ENCODE results near the gene KHNYN. TPM values are rescaled to one million over a fixed set of nuclear protein-coding genes. Genes with fewer than 3 reads are reported as not detected.
A peak's percentile ranks its signal among the peaks of the same experiment; 100 is the strongest.
"Not testable (repeated sequence)": the region's sequence is repeated elsewhere in the genome, so short reads cannot be mapped to it uniquely, and the experiment has no call there.

The KHNYN gene
- total and polyA plus RNA-seq, 2 experiments from 2014 or later: 35.7 to 90.7 TPM

- Histone ChIP-seq H3K4me1 (ENCODE audit: low read depth) (no peaks in the 10 kb centered on the region), H3K27me3 (no peaks in the 10 kb centered on the region), H3K36me3 (no peaks in the 10 kb centered on the region), H3K27ac (no peak overlapping the region), H3K9me3 (ENCODE audit: low read depth) (no peaks in the 10 kb centered on the region), H3K4me3 (no peak overlapping the region)
- DNase-seq (ENCODE audit: low read depth in 1 of 2, low spot score in 1 of 2): no peak
- no peak for TF ChIP-seq CTCF (IDR thresholded peaks at IDR 0.05; ENCODE audit: low read depth, low read length)
Measured at GRCh38 chr14:24465805-24466204, 36.1 kb downstream of the KHNYN start.

- not testable (repeated sequence) for H3K9me3 ChIP-seq (ENCODE audit: low read depth); H3K4me3 ChIP-seq; H3K27ac ChIP-seq; H3K27me3 ChIP-seq; H3K4me1 ChIP-seq (ENCODE audit: low read depth); DNase-seq (ENCODE audit: low read depth in 1 of 2, low spot score in 1 of 2); H3K36me3 ChIP-seq
Measured at GRCh38 chr14:24470450-24470849, 40.7 kb downstream of the KHNYN start.

GRCh38 chr14:24473211-24473610, 43.5 kb downstream of the KHNYN start:
- H3K27me3 ChIP-seq: no peaks in the 10 kb centered on the region
- H3K4me1 ChIP-seq (ENCODE audit: low read depth): no peaks in the 10 kb centered on the region
- no peak for DNase-seq (ENCODE audit: low read depth in 1 of 2, low spot score in 1 of 2)
- TF ChIP-seq CTCF (IDR thresholded peaks at IDR 0.05; ENCODE audit: low read depth, low read length): no peak
- H3K9me3 ChIP-seq (ENCODE audit: low read depth): no peaks in the 10 kb centered on the region
- no peak overlapping the region for H3K27ac ChIP-seq
- no peaks in the 10 kb centered on the region for H3K36me3 ChIP-seq
- H3K4me3 ChIP-seq: no peak overlapping the region

DNA sequence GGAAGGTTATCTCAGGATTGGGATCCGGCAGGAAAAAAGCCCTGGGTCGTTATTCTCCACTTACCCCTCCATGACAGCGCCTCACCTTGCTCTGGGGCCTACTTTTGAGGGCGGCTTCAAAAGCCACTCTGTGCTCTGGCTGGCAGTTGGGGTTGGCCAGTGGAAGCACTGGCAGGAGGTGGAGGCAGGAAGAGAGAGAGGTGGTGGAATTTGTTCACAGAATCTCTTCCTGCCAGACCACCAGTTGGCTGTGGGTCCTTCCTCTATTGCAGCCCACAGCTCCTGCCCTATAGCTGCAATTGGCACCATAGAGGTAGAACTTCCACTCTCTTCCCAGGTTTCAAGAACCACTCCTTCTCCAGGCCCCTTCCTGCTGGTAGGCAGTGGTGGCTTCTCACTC, 45.5 kb downstream of the KHNYN start:
- Histone ChIP-seq H3K4me3 (no peak overlapping the region), H3K4me1 (ENCODE audit: low read depth) (no peaks in the 10 kb centered on the region), H3K27ac (no peak overlapping the region), H3K36me3 (no peaks in the 10 kb centered on the region), H3K9me3 (ENCODE audit: low read depth) (no peaks in the 10 kb centered on the region), H3K27me3 (no peaks in the 10 kb centered on the region)
- no peak for TF ChIP-seq CTCF (IDR thresholded peaks at IDR 0.05; ENCODE audit: low read depth, low read length)
- DNase-seq (ENCODE audit: low read depth in 1 of 2, low spot score in 1 of 2): no peak

GRCh38 chr14:24479999-24480398, 50.2 kb downstream of the KHNYN start:
- H3K4me3 ChIP-seq; H3K4me1 ChIP-seq (ENCODE audit: low read depth); H3K27ac ChIP-seq; DNase-seq (ENCODE audit: low read depth in 1 of 2, low spot score in 1 of 2); H3K27me3 ChIP-seq; H3K9me3 ChIP-seq (ENCODE audit: low read depth); H3K36me3 ChIP-seq: not testable (repeated sequence)

DNA sequence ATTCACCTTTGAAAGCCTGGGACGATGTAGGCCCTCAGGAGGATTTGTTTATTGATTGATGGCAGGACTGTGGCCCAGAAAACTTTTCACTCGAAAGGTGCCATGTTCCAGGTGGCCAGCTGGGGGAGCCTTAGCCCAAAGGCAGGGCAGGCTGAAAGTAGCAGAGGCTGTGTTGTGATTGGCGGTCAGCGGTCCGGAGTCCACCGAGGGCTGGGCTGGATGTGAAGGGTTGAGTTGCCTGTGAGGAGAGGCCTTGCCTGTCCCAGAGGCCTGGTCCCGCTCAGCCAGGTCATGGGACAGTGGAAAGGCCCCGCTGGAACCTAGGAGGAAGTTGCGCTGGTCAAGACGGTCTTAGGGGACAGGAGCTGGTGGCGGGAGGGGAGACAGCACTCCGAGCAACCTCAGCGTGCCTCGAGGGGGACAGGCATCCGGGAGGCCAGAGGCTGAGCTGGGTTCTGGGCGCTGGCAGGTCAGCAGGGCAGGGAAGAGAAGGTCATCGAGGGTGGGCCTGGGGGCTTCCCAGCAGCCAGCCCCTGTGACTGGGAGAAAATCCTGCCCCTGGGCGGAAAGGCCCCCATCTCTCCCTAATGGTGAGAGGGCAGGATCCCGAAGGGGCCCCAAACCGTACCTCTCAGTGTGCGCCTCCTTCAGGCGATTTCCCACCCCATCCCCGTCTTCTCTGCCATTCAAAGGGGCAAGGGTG, 52.0 kb downstream of the KHNYN start:
- no peaks in the 10 kb centered on the region for H3K9me3 ChIP-seq (ENCODE audit: low read depth)
- H3K4me3 ChIP-seq: no peak overlapping the region
- no peak overlapping the region for H3K27ac ChIP-seq
- H3K27me3 ChIP-seq: no peaks in the 10 kb centered on the region
- no peaks in the 10 kb centered on the region for H3K36me3 ChIP-seq
- TF ChIP-seq CTCF (IDR thresholded peaks at IDR 0.05; ENCODE audit: low read depth, low read length): peak; percentile 74
- H3K4me1 ChIP-seq (ENCODE audit: low read depth): no peaks in the 10 kb centered on the region
- DNase-seq (ENCODE audit: low read depth in 1 of 2, low spot score in 1 of 2): peak; percentile 52 to 53

DNA sequence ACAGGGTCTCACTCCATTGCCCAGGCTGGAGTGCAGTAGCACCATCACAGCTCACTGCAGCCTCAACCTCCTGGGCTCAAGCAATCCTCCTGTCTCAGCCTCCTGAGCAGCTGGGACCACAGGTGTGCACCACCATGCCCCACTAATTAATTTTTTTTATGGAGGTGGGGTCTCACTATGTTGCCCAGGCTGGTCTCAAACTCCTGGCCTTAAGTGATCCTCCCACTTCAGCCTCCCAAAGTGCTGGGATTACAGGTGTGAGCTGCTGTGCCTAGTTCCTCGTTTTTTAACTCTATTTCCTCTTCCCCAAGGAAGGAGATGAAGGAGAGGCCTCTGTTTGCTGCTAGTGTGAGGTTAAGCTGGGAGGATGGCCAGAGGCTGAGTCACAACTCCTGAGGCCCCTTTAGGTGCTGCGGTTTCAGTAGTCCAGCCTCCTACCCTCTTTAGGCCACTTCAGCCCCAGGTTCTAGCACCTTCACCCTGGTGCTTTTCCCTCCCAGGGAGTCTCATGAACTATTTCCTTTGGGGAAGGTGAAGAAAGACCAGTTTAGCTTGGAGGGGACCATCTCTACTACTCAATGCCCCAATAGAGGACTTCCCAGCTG, 53.0 kb downstream of the KHNYN start:
- not testable (repeated sequence) for H3K9me3 ChIP-seq (ENCODE audit: low read depth); H3K27ac ChIP-seq
- DNase-seq (ENCODE audit: low read depth in 1 of 2, low spot score in 1 of 2): peak in 1 of 2 donors; percentile 60

More for the DNA sequence above, 53.0 kb downstream of the KHNYN start:
- H3K4me3 ChIP-seq; H3K4me1 ChIP-seq (ENCODE audit: low read depth); H3K36me3 ChIP-seq; H3K27me3 ChIP-seq: not testable (repeated sequence)
